NCI-H2029 (cell line): ENCODE measurements around the gene MARCO.
"Not testable (repeated sequence)": the region's sequence is repeated elsewhere in the genome, so short reads cannot be mapped to it uniquely, and the experiment has no call there.

Experiments
- DNase-seq: peaks from one replicate; lab custom pipeline; 2025; lab: John Stamatoyannopoulos, UW

The MARCO gene

DNA sequence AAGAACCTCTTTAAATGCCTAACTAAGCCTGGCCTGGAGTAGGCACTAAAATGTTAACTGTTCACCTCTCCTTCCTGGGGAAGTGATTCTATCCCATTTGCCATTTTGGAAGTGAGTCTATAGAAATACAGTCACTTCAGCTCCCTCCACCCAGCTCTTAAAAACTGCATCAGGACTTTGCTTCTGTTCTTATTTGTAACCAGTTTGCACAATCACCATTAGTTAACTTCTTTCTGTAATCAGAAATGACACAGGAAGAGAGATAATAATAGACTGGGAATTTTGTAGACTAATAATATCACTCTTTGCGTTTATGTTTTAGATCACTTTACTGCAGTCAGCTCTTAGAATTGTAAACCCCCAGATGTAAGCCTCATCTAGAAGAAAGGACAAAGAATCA is 16.0 kb upstream of the MARCO start:
- no peak for DNase-seq

- DNase-seq = no peak
Measured at GRCh38 chr2:118929059-118929458, 12.9 kb upstream of the MARCO start.

GRCh38 chr2:118932949-118933348 is 9.0 kb upstream of the MARCO start:
- DNase-seq = no peak

GRCh38 chr2:118936306-118936705 is 5.7 kb upstream of the MARCO start:
- no peak for DNase-seq

DNA sequence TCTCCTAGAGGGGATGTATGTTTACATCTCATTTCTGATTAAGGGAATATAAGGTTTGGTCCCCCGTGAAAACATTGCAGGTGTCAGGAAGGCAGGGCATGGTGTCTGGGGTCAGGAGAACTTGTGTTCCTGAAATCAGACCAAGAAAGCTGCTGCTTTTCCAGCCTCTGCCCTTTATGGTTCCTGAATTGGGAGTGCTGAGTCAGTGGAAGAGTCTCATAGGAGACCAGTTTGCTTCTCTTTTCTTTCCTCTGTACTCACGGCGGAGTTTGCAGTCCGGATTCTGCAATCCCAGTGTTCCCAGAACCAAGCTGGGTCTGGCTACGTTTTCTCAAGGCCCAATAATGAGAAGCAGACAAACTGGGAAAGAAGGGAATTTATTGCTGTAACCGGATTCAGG is 5.1 kb upstream of the MARCO start:
- no peak for DNase-seq

GRCh38 chr2:118937817-118938216 is 4.2 kb upstream of the MARCO start:
- DNase-seq = no peak

DNA sequence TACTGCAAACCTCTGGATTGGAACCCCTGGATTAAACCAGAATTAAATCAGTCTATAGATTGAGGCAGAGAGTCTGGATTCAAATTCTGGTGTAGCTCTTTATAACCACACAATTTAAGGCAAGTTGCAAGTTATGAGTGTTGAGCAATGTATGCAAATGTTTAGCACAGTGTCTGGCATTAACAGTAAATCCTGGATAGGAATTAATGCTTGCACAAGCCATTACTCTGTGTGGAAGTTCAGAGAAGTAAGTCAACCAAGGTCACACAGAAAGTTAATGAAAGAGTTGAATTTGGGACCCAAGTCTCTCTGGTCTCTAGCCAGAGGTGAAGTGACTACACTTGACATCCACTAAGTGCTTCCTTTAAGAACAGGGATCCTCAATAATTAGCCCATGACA is 2.0 kb upstream of the MARCO start:
- no peak for DNase-seq

- no peak for DNase-seq
Measured at GRCh38 chr2:118940486-118941120, 1.4 kb upstream of the MARCO start.

DNA sequence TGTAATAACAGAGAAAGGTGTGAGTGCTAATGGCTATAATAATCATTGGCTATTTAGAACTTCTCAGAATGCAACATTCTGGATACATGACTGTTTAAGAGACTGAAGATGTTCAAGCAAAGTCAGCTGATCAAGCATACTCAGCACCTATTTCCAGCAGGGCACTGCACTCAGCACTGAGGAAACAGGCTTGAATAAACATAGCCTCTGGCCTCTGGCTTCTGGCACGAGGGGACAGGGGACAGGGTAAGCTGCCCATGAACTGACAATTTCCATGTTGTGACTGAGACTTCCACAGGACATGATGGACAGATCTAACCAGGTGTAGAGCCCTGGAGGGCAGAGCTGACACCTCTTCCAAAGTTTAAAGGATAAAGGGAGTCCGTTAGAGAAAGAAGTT is 1.3 kb downstream of the MARCO start:
- no peak for DNase-seq

GRCh38 chr2:118945881-118946280 is 3.9 kb downstream of the MARCO start:
- DNase-seq = no peak

DNA sequence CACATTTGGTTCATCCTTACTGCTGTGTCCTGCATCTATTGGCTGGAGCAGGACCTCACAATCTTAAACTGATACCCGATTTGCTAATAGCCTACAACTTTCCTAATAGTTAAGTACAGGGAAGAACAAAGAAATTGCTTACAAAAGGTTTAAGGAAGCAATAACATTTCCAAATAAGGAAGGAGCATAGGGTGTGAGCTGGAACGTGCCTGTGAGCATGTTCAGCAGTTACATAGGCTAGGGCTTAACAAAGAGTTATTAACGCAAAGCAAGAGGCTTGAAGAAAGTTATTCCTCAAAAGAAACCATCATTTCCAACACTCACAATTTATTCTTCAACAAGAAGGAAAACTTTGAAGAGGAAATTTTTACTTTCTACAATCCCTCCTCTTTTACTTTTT is 6.3 kb downstream of the MARCO start:
- not testable (repeated sequence) for DNase-seq

DNA sequence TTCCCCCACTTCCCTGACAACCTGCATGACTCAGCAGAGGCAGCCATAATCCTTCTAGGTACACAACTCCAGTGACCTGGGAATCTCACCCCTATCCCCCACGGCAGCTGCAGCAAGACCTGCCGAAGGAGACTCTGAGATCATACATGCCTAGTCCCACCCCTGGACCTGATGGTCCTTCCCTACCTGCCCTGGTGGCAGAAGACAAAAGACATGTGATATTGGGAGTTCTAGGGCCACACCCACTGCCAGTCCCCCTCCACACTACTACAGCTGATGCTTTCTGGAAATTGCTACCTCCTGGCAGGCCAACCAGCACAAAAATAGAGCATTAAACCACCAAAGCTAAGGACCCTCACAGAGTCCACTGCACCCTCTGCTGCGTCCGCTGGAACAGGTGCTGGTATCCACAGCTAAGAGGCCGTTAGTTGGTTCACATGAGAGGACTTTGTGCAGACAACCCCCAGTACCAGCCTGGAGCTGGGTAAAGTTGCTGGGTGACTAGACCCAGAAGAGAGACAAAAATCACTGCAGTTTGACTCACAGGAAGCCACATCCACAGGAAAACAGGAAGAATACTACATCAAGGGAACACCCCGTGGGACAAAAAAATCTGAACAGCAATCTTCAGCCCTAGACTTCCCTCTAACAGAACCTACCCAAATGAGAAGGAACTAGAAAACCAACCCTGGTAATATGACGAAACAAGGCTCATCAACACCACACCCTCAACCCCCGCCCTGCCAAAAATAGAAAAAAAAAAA is 12.5 kb downstream of the MARCO start:
- no peak for DNase-seq

DNA sequence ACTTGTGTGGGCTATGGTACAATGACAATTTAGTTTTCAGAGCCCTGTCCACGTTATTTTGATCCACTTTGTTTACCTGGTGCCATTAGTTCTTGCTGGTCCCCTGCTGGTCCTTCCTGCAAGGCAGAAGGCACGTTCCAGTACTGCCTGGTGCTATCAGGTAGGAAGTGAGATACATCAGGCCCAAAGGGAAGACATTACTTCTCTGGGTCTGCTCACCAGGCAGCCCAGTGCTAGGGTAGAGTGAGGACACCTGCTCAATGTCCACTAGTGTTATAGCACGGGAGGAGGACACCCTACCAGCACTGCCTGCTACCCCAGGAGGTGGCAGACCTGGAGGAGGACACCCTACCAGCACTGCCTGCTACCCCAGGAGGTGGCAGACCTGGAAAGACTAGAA is 23.7 kb downstream of the MARCO start:
- DNase-seq = no peak

GRCh38 chr2:118967124-118967880 is 25.3 kb downstream of the MARCO start:
- no peak for DNase-seq

GRCh38 chr2:118968042-118968441 is 26.0 kb downstream of the MARCO start:
- no peak for DNase-seq

DNA sequence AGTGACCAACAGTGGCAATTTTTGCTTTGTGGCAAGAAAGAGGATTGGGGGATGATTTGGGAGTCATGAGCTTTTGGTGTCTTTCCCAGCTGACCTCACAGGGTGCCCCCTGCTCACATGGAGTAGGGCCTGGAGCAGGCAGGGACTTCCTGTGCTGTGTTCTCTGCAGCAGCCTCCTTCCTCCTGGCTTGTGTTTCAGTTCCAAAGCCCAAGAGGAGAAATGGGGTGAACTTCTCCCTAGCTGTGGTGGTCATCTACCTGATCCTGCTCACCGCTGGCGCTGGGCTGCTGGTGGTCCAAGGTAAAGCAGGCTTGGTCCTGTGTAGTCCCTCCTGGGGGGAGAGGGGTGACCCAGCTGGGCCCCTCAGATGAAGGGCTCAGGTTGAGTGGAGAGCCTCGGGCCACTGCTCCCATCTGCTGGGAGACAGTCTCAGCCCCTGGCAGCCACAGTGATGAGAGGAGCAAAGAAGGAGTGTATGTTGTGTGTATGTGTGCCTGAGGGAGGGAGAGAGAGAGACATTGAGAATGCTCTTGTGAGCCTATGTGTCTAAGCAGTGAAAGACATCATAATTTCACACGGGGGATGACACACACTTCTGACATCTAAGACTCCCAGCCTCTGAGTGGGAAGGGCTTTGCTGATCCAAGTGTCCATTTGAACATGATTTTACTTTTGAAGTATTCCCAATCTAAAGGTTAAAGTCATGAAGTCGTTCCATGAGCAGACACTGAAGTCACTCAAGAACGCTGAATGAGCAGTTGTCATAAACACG is 27.2 kb downstream of the MARCO start:
- DNase-seq = no peak

- no peak for DNase-seq
Measured at GRCh38 chr2:118969734-118970395, 27.9 kb downstream of the MARCO start.

GRCh38 chr2:118970396-118971135 is 28.6 kb downstream of the MARCO start:
- DNase-seq = no peak

GRCh38 chr2:118971245-118972122 is 29.5 kb downstream of the MARCO start:
- DNase-seq = no peak

DNA sequence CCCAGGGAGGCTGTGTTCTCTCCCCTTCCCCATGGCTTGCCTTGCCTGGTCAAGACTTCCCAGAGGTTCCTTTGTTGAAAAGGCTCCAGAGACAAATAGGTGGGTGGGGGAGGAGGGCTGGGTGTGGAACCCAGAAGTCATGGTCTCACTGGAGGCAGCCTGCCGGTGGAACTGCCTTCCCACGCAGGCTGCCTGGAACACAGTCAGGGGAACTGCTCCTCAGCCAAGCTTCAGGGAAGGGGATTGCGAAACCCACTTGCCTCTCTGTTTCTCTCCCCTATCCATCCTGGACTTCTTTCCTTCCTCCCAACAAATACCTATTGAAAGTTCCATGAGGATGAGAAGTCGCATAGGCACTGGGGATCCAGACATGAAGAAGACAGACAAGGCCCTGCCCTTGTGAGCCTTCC is 31.6 kb downstream of the MARCO start:
- no peak for DNase-seq
